A549 (cell line): ENCODE results near the gene RTBDN. TPM values are rescaled to one million over a fixed set of nuclear protein-coding genes. Genes with fewer than 3 reads are reported as not detected.
A peak's percentile ranks its signal among the peaks of the same experiment; 100 is the strongest.

Source experiments
- ATAC-seq, 2 experiments: fragments of 200-7000 bp in 1 of 2; fragments of >200 bp in 1 of 2; cut with Nextera tagmentation in 1 of 2; cut with Tn5 transposase in 1 of 2; 3 replicates each; pipeline versions ENCODE4 v1.8.0 to v1.9.1; 2018 to 2020; ENCODE audit warnings: mild to moderate bottlenecking in 1 of 2, moderate library complexity in 1 of 2
- CTCF ChIA-PET: fragments of 300-600 bp; sonication (Branson Sonifier 250); formaldehyde crosslinking; extraction: SDS; loops from one replicate; lab custom pipeline; 2021; ENCODE audit warnings: antibody characterized with exemption, inconsistent platforms; lab: Yijun Ruan, JAX
- POLR2A ChIA-PET: fragments of 350-600 bp; formaldehyde crosslinking; extraction: SDS; loops from one replicate; lab custom pipeline; 2021; ENCODE audit warnings: antibody characterized with exemption, inconsistent platforms; lab: Yijun Ruan, JAX
- DNase-seq, 2 experiments: peaks; one replicate each; pipeline versions ENCODE4 v3.0.0 to v3.0.0-alpha.2; 2011 to 2016; ENCODE audit warnings: low read depth in 1 of 2, low spot score in 1 of 2
- FAIRE-seq: peaks from 2 replicates; lab custom pipeline; 2011; peaks lifted over from hg19 to GRCh38; lab: Jason Lieb, UNC
- H3K27ac ChIP-seq, 2 experiments: fragments of >200 bp; sonication (Bioruptor Twin); formaldehyde crosslinking; 3 replicates each; pipeline ENCODE4 v1.5.1; 2016 to 2017
- H3K4me1 ChIP-seq: fragments of >200 bp; sonication (Bioruptor Twin); formaldehyde crosslinking; 3 replicates; pipeline ENCODE4 v1.6.1; 2016
- H3K4me2 ChIP-seq: fragments of >200 bp; sonication (Bioruptor Twin); formaldehyde crosslinking; 3 replicates; pipeline ENCODE4 v1.6.1; 2016
- H3K4me3 ChIP-seq: fragments of >200 bp; sonication (Bioruptor Twin); formaldehyde crosslinking; 3 replicates; pipeline ENCODE4 v1.5.1; 2016
- H3K9me3 ChIP-seq: fragments of >200 bp; sonication (Bioruptor Twin); formaldehyde crosslinking; 3 replicates; pipeline ENCODE4 v1.6.1; 2016
- BCL3 ChIP-seq: fragments of >200 bp; sonication (Bioruptor Twin); formaldehyde crosslinking; IDR thresholded peaks from 3 replicates; pipeline ENCODE4 v1.6.1; 2016
- BHLHE40 ChIP-seq: IDR thresholded peaks from 2 replicates; pipeline ENCODE4 v1.6.1; 2012; ENCODE audit warnings: low read depth, low read length, inconsistent platforms
- CBX2 ChIP-seq: fragments of 200-600 bp; sonication (generic); IDR thresholded peaks from 2 replicates; pipeline ENCODE4 v1.6.1; 2016; ENCODE audit warnings: low read depth, mild to moderate bottlenecking, borderline replicate concordance
- EHF ChIP-seq: fragments of 250-450 bp; sonication (Bioruptor Pico); IDR thresholded peaks from 2 replicates; pipeline ENCODE4 v1.5.0; 2020; ENCODE audit warnings: mild to moderate bottlenecking
- EHMT2 ChIP-seq: fragments of 200-600 bp; sonication (generic); IDR thresholded peaks from 2 replicates; pipeline ENCODE4 v1.6.1; 2016; ENCODE audit warnings: antibody characterized with exemption, low read depth, mild to moderate bottlenecking, moderate library complexity
- ESRRA ChIP-seq: fragments of 150-350 bp; IDR thresholded peaks from 2 replicates; pipeline ENCODE4 v1.6.1; 2014; ENCODE audit warnings: mild to moderate bottlenecking, low read length, borderline replicate concordance
- FOSL2 ChIP-seq, 2 experiments: fragments of 450-650 bp in 1 of 2; fragments of >200 bp in 1 of 2; sonication (Bioruptor Twin) in 1 of 2; formaldehyde crosslinking; IDR thresholded peaks; 2 replicates each; pipeline versions ENCODE4 v1.5.0 to v1.6.1; 2016 to 2020; ENCODE audit warnings: mild to moderate bottlenecking in 1 of 2, moderate library complexity in 1 of 2
- HEYL ChIP-seq: fragments of 250-450 bp; sonication (Bioruptor Pico); IDR thresholded peaks from 2 replicates; pipeline ENCODE4 v1.8.0; 2021; ENCODE audit warnings: mild to moderate bottlenecking, moderate library complexity
- HOXA7 ChIP-seq: fragments of 250-450 bp; sonication (Bioruptor Pico); IDR thresholded peaks from 2 replicates; pipeline ENCODE4 v1.5.0; 2020; ENCODE audit warnings: mild to moderate bottlenecking, moderate library complexity
- JUNB ChIP-seq: fragments of >200 bp; sonication (Bioruptor Twin); formaldehyde crosslinking; IDR thresholded peaks from 2 replicates; pipeline ENCODE4 v1.6.1; 2016
- MAX ChIP-seq: IDR thresholded peaks from 2 replicates; pipeline ENCODE4 v1.6.1; 2012
- NFE2L2 ChIP-seq: fragments of 150-350 bp; conservative IDR thresholded peaks from 2 replicates; pipeline ENCODE4 v1.6.1; 2014; ENCODE audit warnings: low read length
- POLR2AphosphoS2 ChIP-seq: conservative IDR thresholded peaks from 2 replicates; pipeline ENCODE4 v1.6.1; 2012; ENCODE audit warnings: low read length, improper control_type of control experiment, inconsistent platforms
- RCOR1 ChIP-seq: fragments of 150-350 bp; IDR thresholded peaks from 2 replicates; pipeline ENCODE4 v1.6.1; 2014; ENCODE audit warnings: antibody characterized with exemption, low read length, low read depth
- RNF2 ChIP-seq: fragments of 200-600 bp; sonication (generic); IDR thresholded peaks from 2 replicates; pipeline ENCODE4 v1.6.1; 2016; ENCODE audit warnings: low read depth, mild to moderate bottlenecking, antibody characterized with exemption, moderate library complexity, borderline replicate concordance
- SMC3 ChIP-seq: fragments of >200 bp; sonication (Bioruptor Twin); formaldehyde crosslinking; IDR thresholded peaks from 3 replicates; pipeline ENCODE4 v1.6.1; 2018; ENCODE audit warnings: inconsistent platforms
- SREBF2 ChIP-seq: fragments of 450-650 bp; IDR thresholded peaks from 2 replicates; pipeline ENCODE4 v1.6.1; 2014; ENCODE audit warnings: mild to moderate bottlenecking, moderate library complexity
- TFCP2L1 ChIP-seq: fragments of 250-450 bp; sonication (Bioruptor Pico); IDR thresholded peaks from 2 replicates; pipeline ENCODE4 v1.5.0; 2021; ENCODE audit warnings: mild to moderate bottlenecking
- TP53 ChIP-seq: fragments of 250-450 bp; sonication (Bioruptor Pico); IDR thresholded peaks from 2 replicates; pipeline ENCODE4 v1.5.0; 2021; ENCODE audit warnings: mild to moderate bottlenecking, moderate library complexity
- USF2 ChIP-seq: fragments of 450-650 bp; IDR thresholded peaks from 2 replicates; pipeline ENCODE4 v1.6.1; 2014; ENCODE audit warnings: antibody characterized with exemption
- ZC3H11A ChIP-seq: fragments of 450-650 bp; IDR thresholded peaks from 2 replicates; pipeline ENCODE4 v1.6.1; 2014; ENCODE audit warnings: antibody characterized with exemption, mild to moderate bottlenecking
- ZNF302 ChIP-seq: fragments of 250-450 bp; sonication (Bioruptor Pico); IDR thresholded peaks from 2 replicates; pipeline ENCODE4 v1.9.0; 2021; ENCODE audit warnings: inconsistent platforms, mild to moderate bottlenecking, moderate library complexity
- ZSCAN20 ChIP-seq: fragments of 250-450 bp; sonication (Bioruptor Pico); IDR thresholded peaks from 2 replicates; pipeline ENCODE4 v1.8.0; 2022; ENCODE audit warnings: mild to moderate bottlenecking, moderate library complexity
- WGBS: methylation state at CpG from one replicate; pipeline ENCODE4 v1.1.6; 2017; ENCODE audit errors: missing lambda C conversion rate; 5-methylcytosine and 5-hydroxymethylcytosine counted together
- polyA plus RNA-seq, 4 experiments: library from polyadenylated mRNA; depleted of rRNA in 3 of 4; stranded (reverse); fragments of >200 nt; fragmentation: RNase III in 1 of 4; extraction: RNeasy Plus Mini Kit Qiagen cat#74134 plus additional on column Dnase treatment in 1 of 4; gene quantifications; 2 replicates in 3 of 4; 3 replicates in 1 of 4; pipeline ENCODE4 v1.2.3, GENCODE V29; 2011 to 2017

Gene RTBDN
- polyA plus RNA-seq, 2 of the 4 experiments (the other 2 are of a cell fraction), result 0.09 to 0.25 TPM

- peaks cover 50% of the 10 kb centered on the region for H3K4me1 ChIP-seq
- H3K4me2 ChIP-seq, result peak overlapping the region; percentile 86
- peak overlapping the region; percentile 91 to 99 for H3K27ac ChIP-seq
- WGBS, result 78% methylated on average over 10 of the region's 15 CpGs
- ChIA-PET CTCF (interaction anchor here (1.4 to 29.7 kb wide), 5 partner anchors 8 to 104 kb away, joined by 3 to 901 read pairs (median 58); partner anchors contain the start of genes BEST2, GET3, JUNB and PRDX2), POLR2A (interaction anchor here (2.7 to 3.9 kb wide), 2 partner anchors 9 to 14 kb away, joined by 24 to 122 read pairs; partner anchors contain the start of gene JUNB)
- H3K9me3 ChIP-seq, result no peaks in the 10 kb centered on the region
- FAIRE-seq, result no peak
- peak overlapping the region; percentile 55; the same call in 2 of the 3 replicates for H3K4me3 ChIP-seq
- DNase-seq, result peak in 1 of 2 experiments; percentile 62
- ATAC-seq, result peak; percentile 3 to 12; a peak in 3 of 6 replicates
- peak; percentile 18; the same call in 1 of the 2 replicates for TF ChIP-seq MAX
- no peak for TF ChIP-seq TFCP2L1
- TF ChIP-seq BHLHE40, result no peak
- no peak for TF ChIP-seq EHMT2
- TF ChIP-seq EHF, result no peak
- TF ChIP-seq RCOR1, result no peak
- TF ChIP-seq ZC3H11A, result no peak
- TF ChIP-seq NFE2L2, result no peak
These were observed 55.0 kb downstream of the RTBDN start for GRCh38 chr19:12779162-12779993.

- WGBS, result 28% methylated on average over 4 of the region's 6 CpGs
- Histone ChIP-seq H3K27ac (peak overlapping the region; percentile 91 to 99), H3K4me3 (peak overlapping the region; percentile 55), H3K4me2 (peak overlapping the region; percentile 86), H3K9me3 (no peaks in the 10 kb centered on the region), H3K4me1 (peaks cover 46% of the 10 kb centered on the region)
- FAIRE-seq, result no peak
- no peak for DNase-seq
- TF ChIP-seq HOXA7 (CRISPR knock-in tag) (no peak), RCOR1 (no peak), POLR2AphosphoS2 (no peak), ZNF302 (CRISPR knock-in tag) (no peak), TP53 (CRISPR knock-in tag) (no peak), SREBF2 (no peak), CBX2 (no peak), SMC3 (no peak), FOSL2 (IDR thresholded peaks at IDR 0.05) (no peak), FOSL2 (CRISPR knock-in tag; IDR thresholded peaks at IDR 0.05) (no peak; the same call in 1 of the 2 replicates), ESRRA (no peak), BCL3 (no peak), USF2 (no peak), ZC3H11A (no peak), JUNB (no peak), RNF2 (no peak), EHMT2 (no peak), HEYL (CRISPR knock-in tag) (no peak), ZSCAN20 (CRISPR knock-in tag) (no peak)
- ChIA-PET POLR2A (interaction anchor here (0.6 to 3.9 kb wide), 3 partner anchors 10 to 1232 kb away, joined by 4 to 122 read pairs (median 24); partner anchors contain the start of gene JUNB), CTCF (interaction anchor here (1.4 to 29.7 kb wide), 6 partner anchors 9 to 104 kb away, joined by 3 to 901 read pairs (median 32); partner anchors contain the start of genes BEST2, GET3, JUNB and PRDX2)
- no peak for ATAC-seq
These were observed 55.5 kb downstream of the RTBDN start for GRCh38 chr19:12778905-12779161.
